Keratinocyte (primary cell): ENCODE measurements around the gene CCDC97. TPM values are rescaled to one million over a fixed set of nuclear protein-coding genes. Genes with fewer than 3 reads are reported as not detected.

ENCODE experiments used
- DNase-seq: peaks from one replicate; pipeline ENCODE4 v3.0.0-alpha.2; 2011; ENCODE audit warnings: low read depth, missing footprints, low spot score
- FAIRE-seq: peaks from 2 replicates; lab custom pipeline; 2011; peaks lifted over from hg19 to GRCh38; lab: Jason Lieb, UNC
- H2AFZ ChIP-seq: 2 replicates; pipeline ENCODE4 v1.6.0; 2012; ENCODE audit warnings: low read length, control low read depth, inconsistent platforms; ENCODE audit not compliant: control insufficient read depth
- H3K27ac ChIP-seq: 2 replicates; pipeline ENCODE4 v1.5.1; 2011; ENCODE audit warnings: low read length; ENCODE audit not compliant: control insufficient read depth, insufficient read depth
- H3K27me3 ChIP-seq: 3 replicates; pipeline ENCODE4 v1.6.0; 2011; ENCODE audit warnings: low read length; ENCODE audit not compliant: control insufficient read depth, insufficient read depth; ENCODE audit errors: extremely low read depth
- H3K36me3 ChIP-seq, 2 experiments: 2 replicates in 1 of 2; 3 replicates in 1 of 2; pipeline ENCODE4 v1.5.1; 2011; ENCODE audit warnings: low read length in 2 of 2, mild to moderate bottlenecking in 1 of 2; ENCODE audit not compliant: control insufficient read depth in 2 of 2, insufficient read depth in 2 of 2; ENCODE audit errors: extremely low read depth in 1 of 2
- H3K4me1 ChIP-seq: 3 replicates; pipeline ENCODE4 v1.5.1; 2011; ENCODE audit warnings: low read length; ENCODE audit not compliant: control insufficient read depth, insufficient read depth; ENCODE audit errors: extremely low read depth
- H3K4me2 ChIP-seq: 3 replicates; pipeline ENCODE4 v1.6.0; 2011; ENCODE audit warnings: low read depth, low read length; ENCODE audit not compliant: control insufficient read depth, insufficient read depth; ENCODE audit errors: extremely low read depth
- H3K4me3 ChIP-seq, 3 experiments: fragments of 200-600 bp in 1 of 3; sonication (generic) in 1 of 3; 2 replicates in 2 of 3; 3 replicates in 1 of 3; pipeline ENCODE4 v1.5.1; 2011 to 2016; ENCODE audit warnings: low read length in 3 of 3, mild to moderate bottlenecking in 3 of 3, control low read depth in 2 of 3, inconsistent platforms in 1 of 3, low read depth in 1 of 3, mixed read lengths in 1 of 3, mixed run types in 1 of 3, moderate library complexity in 1 of 3; ENCODE audit not compliant: control insufficient read depth in 2 of 3, insufficient read depth in 2 of 3; ENCODE audit errors: extremely low read depth in 1 of 3
- H3K79me2 ChIP-seq: 2 replicates; pipeline ENCODE4 v1.6.0; 2012; ENCODE audit warnings: low read length; ENCODE audit not compliant: control insufficient read depth, insufficient read depth
- H3K9ac ChIP-seq: 3 replicates; pipeline ENCODE4 v1.6.0; 2011; ENCODE audit warnings: low read length; ENCODE audit not compliant: control insufficient read depth, insufficient read depth; ENCODE audit errors: extremely low read depth
- H3K9me1 ChIP-seq: 3 replicates; pipeline ENCODE4 v1.6.0; 2011; ENCODE audit warnings: low read length; ENCODE audit not compliant: control insufficient read depth, insufficient read depth; ENCODE audit errors: extremely low read depth
- H3K9me3 ChIP-seq: 2 replicates; pipeline ENCODE4 v1.5.1; 2012; ENCODE audit warnings: low read depth, low read length; ENCODE audit not compliant: control insufficient read depth
- H4K20me1 ChIP-seq: 3 replicates; pipeline ENCODE4 v1.6.0; 2011; ENCODE audit warnings: low read length; ENCODE audit not compliant: control insufficient read depth, insufficient read depth; ENCODE audit errors: extremely low read depth
- CTCF ChIP-seq, 3 experiments: IDR thresholded peaks in 1 of 3; conservative IDR thresholded peaks in 1 of 3; optimal IDR thresholded peaks in 1 of 3; 2 replicates in 2 of 3; 3 replicates in 1 of 3; pipeline versions ENCODE3 to v1.5.1; 2011; ENCODE audit warnings: low read length in 3 of 3, mild to moderate bottlenecking in 3 of 3, moderate library complexity in 2 of 3, control low read depth in 1 of 3, inconsistent platforms in 1 of 3; ENCODE audit not compliant: insufficient read depth in 2 of 3; ENCODE audit errors: extremely low read depth in 1 of 3
- EZH2 ChIP-seq: IDR thresholded peaks from one replicate; pipeline ENCODE4 v1.6.1; 2012; ENCODE audit warnings: inconsistent platforms, mild to moderate bottlenecking, low read length, moderate library complexity
- dilution Hi-C: fragments of 300-500 bp; cut with MboI; formaldehyde crosslinking; loops from one replicate; pipeline ENCODE4 v1.7.0; 2020; ENCODE audit warnings: low sequenced_read_pairs; ENCODE audit not compliant: extremely low pct_ligation_motif_present
- polyA minus RNA-seq, 3 experiments: library from RNA; depleted of rRNA, polyadenylated mRNA; stranded (reverse); fragments of >200 nt; gene quantifications; 1 replicate in 1 of 3; 2 replicates in 1 of 3; 3 replicates in 1 of 3; pipeline ENCODE4 v1.2.3, GENCODE V29; 2011
- polyA plus RNA-seq, 5 experiments: library from polyadenylated mRNA; depleted of rRNA in 3 of 5; stranded (reverse) in 3 of 5; stranded (forward) in 1 of 5; unstranded in 1 of 5; fragments of >200 nt; gene quantifications; 1 replicate in 1 of 5; 2 replicates in 3 of 5; 3 replicates in 1 of 5; pipeline versions ENCODE4 v1.2.1 to v1.2.3, GENCODE V29; 2011 to 2012; ENCODE audit warnings: missing spikeins in 2 of 5, low read depth in 1 of 5, low replicate concordance in 1 of 5

CCDC97 gene
- polyA plus RNA-seq (6.8 to 9.6 TPM (median 9.5 TPM) in 3 replicates), polyA minus RNA-seq (9.0 to 34.6 TPM (median 9.3 TPM) in 3 replicates)
- polyA plus RNA-seq (2011; ENCODE audit: low read depth) = 6.2 TPM
- 6.1 and 8.4 TPM in 2 replicates for polyA plus RNA-seq (2011; cell fraction: cytosol; rRNA removed)
- 13.7 and 17.1 TPM in 2 replicates for polyA plus RNA-seq (2011; cell fraction: nucleus; rRNA removed)
- 8.5 and 17.6 TPM in 2 replicates for polyA plus RNA-seq (2012; ENCODE audit: low replicate concordance)
- polyA minus RNA-seq (2011; cell fraction: cytosol; rRNA and poly(A)+ RNA removed) = 7.7 TPM
- 7.8 and 10.6 TPM in 2 replicates for polyA minus RNA-seq (2011; cell fraction: nucleus; rRNA and poly(A)+ RNA removed)

GRCh38 chr19:41310033-41310831 is at the start of gene CCDC97:
TSS of gene CCDC97 (plus strand) at chr19:41310172. CDS start at chr19:41310311, 139 bp downstream.
- Histone ChIP-seq H3K36me3 (peaks cover 20 to 23% of the 10 kb centered on the region in 2 experiments), H3K4me1 (peaks cover 24% of the 10 kb centered on the region), H4K20me1 (no peaks in the 10 kb centered on the region), H3K4me2 (peak within 1 kb of the TSS; percentile 99), H2AFZ (peak within 1 kb of the TSS; percentile 92), H3K9ac (peak within 1 kb of the TSS; percentile 95), H3K4me3 (peak within 1 kb of the TSS; percentile 79 to 95 (median 89)), H3K9me3 (no peaks in the 10 kb centered on the region), H3K9me1 (no peaks in the 10 kb centered on the region), H3K79me2 (peaks cover 28% of the 10 kb centered on the region), H3K27me3 (no peaks in the 10 kb centered on the region), H3K27ac (peak within 1 kb of the TSS; percentile 97)
- dilution Hi-C loops = no loop called here
- TF ChIP-seq EZH2 (no peak), CTCF (optimal IDR thresholded peaks at IDR 0.05 in 1 of 3, IDR thresholded peaks at IDR 0.05 in 1 of 3, conservative IDR thresholded peaks at IDR 0.05 in 1 of 3; ENCODE audit: extremely low read depth in 1 of 3, insufficient read depth in 2 of 3, low read length in 3 of 3) (no peak)
- FAIRE-seq (peak; percentile 29), DNase-seq (peak; percentile 57)

DNA sequence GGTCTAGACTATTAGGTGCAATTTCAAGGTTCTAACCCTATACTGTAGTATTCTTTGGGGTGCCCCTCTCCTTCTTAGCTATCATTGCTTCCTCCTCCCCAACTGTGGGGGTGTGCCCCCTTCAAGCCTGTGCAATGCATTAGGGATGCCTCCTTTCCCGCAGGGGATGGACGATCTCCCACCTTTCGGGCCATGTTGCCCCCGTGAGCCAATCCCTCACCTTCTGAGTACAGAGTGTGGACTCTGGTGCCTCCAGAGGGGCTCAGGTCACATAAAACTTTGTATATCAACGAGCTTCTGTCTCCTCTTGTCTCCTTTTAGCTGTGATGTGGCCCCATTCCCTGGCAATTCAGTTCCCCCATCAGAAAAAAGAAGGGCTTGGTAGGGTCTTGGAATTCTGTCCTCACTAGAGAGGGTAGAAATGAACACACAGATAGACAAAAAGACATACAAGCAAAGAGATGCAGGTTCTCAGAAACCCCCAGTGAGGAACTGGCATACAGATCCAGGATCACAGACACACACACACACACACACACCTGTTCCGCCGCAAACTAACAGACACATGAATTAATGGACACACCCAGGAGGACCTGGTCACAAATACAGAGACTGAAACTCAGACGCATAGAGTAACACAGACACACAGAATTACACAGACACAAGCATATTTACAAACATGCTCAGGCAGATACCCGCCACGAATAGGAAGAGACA is 48.3 kb upstream of the CCDC97 start:
- H3K4me2 ChIP-seq = peak overlapping the region; percentile 90
- peak overlapping the region; percentile 96 for H3K9ac ChIP-seq
- H3K4me1 ChIP-seq = peaks cover 15% of the 10 kb centered on the region
- FAIRE-seq (no peak), DNase-seq (no peak)
- H3K27me3 ChIP-seq = no peaks in the 10 kb centered on the region
- H3K4me3 ChIP-seq = peak overlapping the region; percentile 69 to 94 (median 78)
- H3K27ac ChIP-seq = peak overlapping the region; percentile 99
- H3K9me1 ChIP-seq = no peaks in the 10 kb centered on the region
- no peaks in the 10 kb centered on the region for H4K20me1 ChIP-seq
- dilution Hi-C loops = no loop called here
- no peaks in the 10 kb centered on the region for H3K9me3 ChIP-seq
- H3K36me3 ChIP-seq = peaks cover 12 to 25% of the 10 kb centered on the region in 2 experiments
- H3K79me2 ChIP-seq = peaks cover 24% of the 10 kb centered on the region
- TF ChIP-seq EZH2 (no peak), CTCF (optimal IDR thresholded peaks at IDR 0.05 in 1 of 3, IDR thresholded peaks at IDR 0.05 in 1 of 3, conservative IDR thresholded peaks at IDR 0.05 in 1 of 3; ENCODE audit: extremely low read depth in 1 of 3, insufficient read depth in 2 of 3, low read length in 3 of 3) (no peak)
- H2AFZ ChIP-seq = peak overlapping the region; percentile 90
